GM18498 (cell line): ENCODE data around the gene ACOT11.

Experiments used
- ATAC-seq: cut with Tn5 transposase; IDR thresholded peaks from one replicate; pipeline ENCODE4 v1.9.1; 2021; ENCODE audit warnings: mild to moderate bottlenecking, moderate library complexity; ENCODE audit not compliant: unreplicated experiment

Gene ACOT11

GRCh38 chr1:54559771-54560231 is 11.8 kb downstream of the ACOT11 start:
- ATAC-seq, result no peak

GRCh38 chr1:54564312-54565112 is 16.5 kb downstream of the ACOT11 start:
- ATAC-seq, result no peak

DNA sequence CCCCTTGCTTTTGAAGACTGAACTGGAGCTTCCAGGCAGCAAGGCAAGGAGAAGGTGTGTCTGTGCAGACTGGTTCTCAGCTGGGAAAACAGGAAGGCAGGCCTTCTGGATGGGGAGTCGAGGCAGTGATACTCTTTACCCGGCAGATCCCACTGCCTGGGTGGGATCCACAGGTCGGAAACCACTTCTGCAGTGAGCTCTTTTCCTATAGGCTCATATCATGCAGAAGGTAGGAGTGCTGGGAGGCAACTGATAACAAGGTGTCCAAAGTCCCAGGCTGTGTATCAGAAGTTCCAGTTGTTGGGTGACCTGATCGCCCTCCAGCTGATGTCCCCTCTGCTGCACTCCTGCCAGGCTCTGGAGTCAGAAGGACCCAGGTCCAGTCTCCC is 17.1 kb downstream of the ACOT11 start:
- ATAC-seq, result no peak

- ATAC-seq, result no peak
Measured at GRCh38 chr1:54566438-54567141, 18.6 kb downstream of the ACOT11 start.

DNA sequence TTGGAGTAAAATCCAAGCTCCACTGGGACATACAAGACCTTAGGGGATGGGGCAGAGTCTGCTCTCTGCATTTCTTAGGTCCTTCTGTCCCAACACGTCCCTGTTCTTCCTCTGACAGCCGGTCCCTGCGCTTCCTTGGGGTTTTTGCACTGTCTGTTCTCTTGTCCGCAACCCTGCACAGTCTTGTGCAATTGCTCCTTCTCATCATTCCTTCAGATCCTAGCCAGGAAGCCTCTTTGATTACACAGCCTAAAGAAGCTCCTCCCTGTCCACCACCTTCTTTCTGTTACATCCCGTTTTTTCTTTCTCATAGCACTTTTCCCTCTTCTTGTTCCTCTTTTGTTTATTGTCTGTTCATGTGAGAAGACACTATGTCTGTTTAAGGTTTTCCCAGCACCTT is 19.9 kb downstream of the ACOT11 start:
- no peak for ATAC-seq

- ATAC-seq, result no peak
Measured at GRCh38 chr1:54569339-54569738, 21.3 kb downstream of the ACOT11 start.

GRCh38 chr1:54570161-54570560 is 22.1 kb downstream of the ACOT11 start:
- ATAC-seq, result no peak

DNA sequence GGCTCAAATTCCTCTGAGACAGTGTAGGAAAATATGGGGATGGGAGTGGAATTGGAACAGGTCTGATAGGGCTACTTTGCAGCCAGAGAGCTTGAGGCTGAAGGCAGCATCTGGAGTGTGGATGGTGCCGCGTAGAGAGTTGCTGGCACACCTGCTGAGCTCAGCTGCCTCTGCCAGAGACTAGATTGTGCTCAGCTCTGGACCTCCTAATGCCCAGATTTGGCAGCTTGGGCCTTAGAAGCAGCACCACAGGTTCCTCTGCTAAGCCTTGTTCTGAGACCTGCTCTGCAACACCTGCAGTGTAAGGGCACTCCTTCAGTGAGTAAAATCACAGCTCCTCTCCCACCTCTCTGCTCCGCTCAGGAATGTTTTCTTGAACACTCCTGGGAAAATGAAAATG is 23.3 kb downstream of the ACOT11 start:
- ATAC-seq, result no peak

DNA sequence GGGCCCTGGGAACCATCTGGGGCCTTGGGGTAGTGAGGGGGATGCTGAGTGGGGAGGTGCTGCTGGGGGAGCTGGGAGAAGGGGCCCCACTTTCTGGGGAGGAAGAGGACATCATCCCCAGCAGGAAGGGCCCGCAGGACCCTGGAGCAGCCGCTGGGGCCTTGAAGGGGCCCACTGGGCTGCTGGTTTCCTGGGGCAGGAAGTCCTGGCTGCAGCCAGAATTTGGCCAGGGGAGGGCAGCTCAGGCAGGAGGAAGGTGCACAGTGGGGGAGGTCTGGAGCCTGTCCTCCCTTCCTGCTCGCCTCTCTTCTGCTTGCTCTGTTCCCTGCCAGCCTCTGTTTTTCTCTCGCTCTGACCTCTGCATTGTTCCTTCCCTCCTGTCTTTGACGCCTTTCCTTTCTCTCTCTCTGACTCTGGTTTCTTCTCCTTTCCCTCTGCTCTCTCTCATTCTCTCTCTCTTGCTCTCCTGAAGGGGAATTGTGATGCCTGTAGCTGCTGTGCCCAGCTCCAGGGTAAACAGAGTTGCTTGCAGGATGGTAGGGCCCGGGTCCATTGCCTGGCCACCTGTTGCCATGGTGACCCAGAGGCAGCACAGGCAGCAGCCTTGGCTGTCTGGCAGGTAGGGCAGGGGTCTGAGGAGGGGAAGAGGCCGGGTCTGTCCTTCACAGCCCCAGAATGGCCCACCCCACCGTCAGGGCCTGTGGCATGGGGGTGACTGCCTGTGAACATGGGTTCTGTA is 23.9 kb downstream of the ACOT11 start:
- no peak for ATAC-seq

GRCh38 chr1:54572542-54572850 is 24.5 kb downstream of the ACOT11 start:
- ATAC-seq, result no peak

GRCh38 chr1:54574158-54574778 is 26.2 kb downstream of the ACOT11 start:
- ATAC-seq, result no peak

GRCh38 chr1:54575161-54575560 is 27.1 kb downstream of the ACOT11 start:
- ATAC-seq, result no peak

DNA sequence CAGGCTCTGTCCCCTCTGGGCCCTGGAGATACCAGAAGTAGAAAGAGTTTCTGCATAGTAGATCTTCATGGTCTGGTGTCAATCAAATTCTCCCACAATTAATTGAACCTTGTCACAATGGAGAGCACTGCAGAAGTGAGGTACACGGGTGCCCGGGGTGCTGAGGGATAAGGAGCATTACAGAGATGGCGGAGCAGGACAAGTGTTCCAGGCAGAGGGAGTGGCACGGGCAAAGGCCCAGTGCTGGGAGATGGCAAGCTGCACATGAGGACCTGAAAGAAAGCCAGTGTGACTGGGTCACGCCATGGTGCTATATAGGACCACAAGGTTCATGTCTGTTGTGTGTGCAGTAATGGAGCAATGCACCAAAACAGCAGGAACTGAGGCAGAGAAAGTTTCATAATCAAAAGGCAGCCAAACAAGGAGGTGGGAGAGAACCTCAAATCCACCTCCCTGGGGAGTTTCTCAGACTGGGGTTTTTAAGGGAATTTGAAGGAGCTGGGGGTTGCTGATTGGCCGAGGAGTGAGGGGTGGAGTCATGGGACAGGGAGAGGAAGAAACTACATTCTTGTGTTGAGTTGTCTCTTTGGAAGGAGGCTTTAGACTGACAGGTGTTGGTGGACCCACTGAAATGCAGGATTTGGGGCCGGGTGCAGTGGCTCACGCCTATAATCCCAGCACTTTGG is 27.7 kb downstream of the ACOT11 start:
- ATAC-seq, result no peak

DNA sequence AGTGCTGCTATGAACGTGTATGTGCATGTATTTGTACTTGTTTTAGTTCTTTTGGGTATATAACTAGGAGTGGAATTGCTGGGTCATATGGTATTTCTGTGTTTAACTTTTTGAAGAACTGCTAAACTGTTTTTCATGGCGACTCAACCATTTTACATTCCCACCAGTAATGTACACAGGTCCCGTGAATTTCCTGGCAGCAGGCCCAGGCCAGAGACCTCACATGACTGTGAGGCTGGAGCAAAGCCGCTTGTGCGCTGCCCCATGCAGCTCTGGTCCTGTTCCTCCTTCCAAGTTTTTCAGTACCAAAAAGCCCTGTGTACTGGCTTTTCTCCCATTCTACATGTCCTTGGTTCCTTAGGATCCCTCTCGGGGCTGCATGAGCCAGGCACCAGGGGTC is 29.6 kb downstream of the ACOT11 start:
- ATAC-seq, result no peak

DNA sequence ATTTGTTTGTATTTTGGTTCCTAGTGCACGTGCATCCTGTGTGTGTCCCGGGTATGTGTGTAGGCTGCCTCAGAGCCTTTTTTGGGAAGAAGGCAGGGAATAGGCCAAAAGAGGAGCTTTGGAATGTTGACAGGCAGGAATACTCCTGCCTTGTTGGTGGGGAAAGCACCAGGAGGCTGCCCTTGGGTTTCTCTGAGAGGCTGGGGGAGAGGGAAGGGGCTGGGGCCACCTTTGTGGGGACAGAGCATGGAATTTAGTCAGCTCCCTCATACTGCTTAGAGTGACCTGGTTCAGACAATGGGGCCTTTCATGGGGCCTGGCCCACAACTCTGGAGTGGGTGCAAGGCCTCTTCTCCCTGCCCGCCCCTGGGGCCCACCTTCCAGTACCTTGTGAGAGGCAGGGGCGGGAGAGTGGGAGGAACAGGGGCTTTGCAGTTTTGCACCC is 31.3 kb downstream of the ACOT11 start:
- ATAC-seq, result no peak

DNA sequence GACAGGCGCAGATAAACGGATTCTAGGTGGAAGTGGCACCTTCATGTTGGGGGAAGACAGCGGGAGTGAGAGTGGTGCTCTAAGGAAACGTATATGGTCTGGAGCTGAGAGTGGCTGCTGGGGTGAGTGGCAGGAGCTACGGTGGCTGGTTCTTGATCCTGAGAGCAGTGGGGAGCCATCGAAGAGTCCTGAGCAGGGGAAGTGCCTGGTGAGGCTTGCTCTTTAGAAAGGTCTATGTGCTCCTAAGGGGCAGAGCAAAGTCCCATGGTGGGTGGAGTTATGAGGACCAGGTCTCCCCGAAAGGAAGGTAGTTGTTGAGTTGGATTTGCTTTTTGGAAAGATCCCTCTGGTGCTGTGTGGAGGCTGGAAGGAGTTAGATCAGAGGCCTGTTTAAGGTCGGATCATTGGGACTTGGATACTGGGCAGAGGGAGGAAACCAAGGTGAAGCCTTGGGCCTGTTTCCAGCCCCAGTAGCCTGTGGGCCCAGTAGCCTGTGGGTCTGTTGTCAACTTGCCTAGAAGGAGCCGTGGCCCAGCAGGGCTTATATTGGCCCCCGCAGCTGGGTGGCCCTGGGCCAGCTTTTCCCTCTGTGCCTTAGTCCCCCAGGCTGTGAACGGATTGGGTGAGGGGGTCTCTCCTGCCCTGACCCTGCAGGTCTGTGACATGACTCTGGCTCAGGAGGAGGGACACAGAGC is 33.0 kb downstream of the ACOT11 start:
- no peak for ATAC-seq

GRCh38 chr1:54581621-54582035 is 33.6 kb downstream of the ACOT11 start:
- no peak for ATAC-seq

- ATAC-seq, result no peak
Measured at GRCh38 chr1:54582566-54583306, 34.7 kb downstream of the ACOT11 start.

DNA sequence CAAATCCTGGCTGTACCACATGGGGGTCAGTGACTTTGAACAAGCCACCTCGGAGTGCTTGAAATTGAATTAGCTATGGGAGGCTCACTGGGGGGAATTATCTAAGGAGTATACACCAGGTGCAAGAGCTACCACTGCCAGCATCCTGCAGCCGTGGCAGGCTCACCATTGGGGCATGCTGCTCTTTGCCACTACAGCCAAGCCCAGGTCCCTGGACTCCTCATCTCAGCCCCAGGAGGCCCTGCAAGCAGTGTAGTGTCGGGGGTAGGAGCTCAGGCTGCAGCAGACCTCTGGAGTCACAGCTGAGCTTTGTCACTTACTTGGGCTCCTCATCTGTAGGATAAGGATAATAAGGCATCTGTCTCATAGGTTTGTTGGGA is 35.3 kb downstream of the ACOT11 start:
- ATAC-seq, result no peak
